HG03060 (cell line): ENCODE results near the gene LSS.
"Not testable (repeated sequence)": the region's sequence is repeated elsewhere in the genome, so short reads cannot be mapped to it uniquely, and the experiment has no call there.

Experiments used
- ATAC-seq: cut with Tn5 transposase; IDR thresholded peaks from one replicate; pipeline ENCODE4 v1.9.1; 2021; ENCODE audit warnings: low read depth, moderate number of reproducible peaks; ENCODE audit not compliant: unreplicated experiment

LSS gene

DNA sequence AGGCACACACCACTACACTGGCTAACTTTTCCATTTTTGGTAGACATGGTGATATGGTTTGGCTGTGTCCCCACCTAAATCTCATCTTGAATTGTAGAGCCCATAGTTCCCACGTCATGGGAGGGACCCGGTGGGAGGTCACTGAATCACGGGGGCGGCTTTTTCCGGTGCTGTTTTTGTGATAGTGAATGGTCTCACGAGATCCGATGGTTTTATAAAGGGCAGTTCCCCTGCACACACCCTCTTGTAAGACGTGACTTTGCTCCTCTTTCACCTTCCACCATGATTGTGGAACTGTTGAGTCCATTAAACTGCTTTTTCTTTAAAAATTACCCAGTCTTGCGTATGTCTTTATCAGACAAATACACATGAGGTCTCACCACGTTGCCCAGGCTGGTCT, 71.9 kb downstream of the LSS start:
- no peak for ATAC-seq

DNA sequence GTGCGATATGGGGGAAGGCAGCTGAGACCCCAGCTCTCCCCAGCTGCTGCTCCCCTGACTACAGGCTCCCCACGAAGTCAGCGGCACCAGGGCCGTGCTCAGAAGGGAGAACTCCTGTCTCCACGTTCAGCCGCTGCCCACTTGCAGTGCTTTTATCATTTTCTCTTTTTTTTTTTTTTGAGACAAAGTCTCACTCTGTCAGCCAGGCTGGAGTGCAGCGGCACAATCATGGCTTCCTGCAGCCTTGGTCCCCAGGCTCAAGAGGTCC, 72.3 kb downstream of the LSS start:
- no peak for ATAC-seq

- ATAC-seq, result no peak
Measured at GRCh38 chr21:46155514-46156377, 72.8 kb downstream of the LSS start, which contains the start of gene FTCD. FTCD (minus strand) TSS chr21:46155579; CDS start chr21:46155523, 56 bp downstream.

DNA sequence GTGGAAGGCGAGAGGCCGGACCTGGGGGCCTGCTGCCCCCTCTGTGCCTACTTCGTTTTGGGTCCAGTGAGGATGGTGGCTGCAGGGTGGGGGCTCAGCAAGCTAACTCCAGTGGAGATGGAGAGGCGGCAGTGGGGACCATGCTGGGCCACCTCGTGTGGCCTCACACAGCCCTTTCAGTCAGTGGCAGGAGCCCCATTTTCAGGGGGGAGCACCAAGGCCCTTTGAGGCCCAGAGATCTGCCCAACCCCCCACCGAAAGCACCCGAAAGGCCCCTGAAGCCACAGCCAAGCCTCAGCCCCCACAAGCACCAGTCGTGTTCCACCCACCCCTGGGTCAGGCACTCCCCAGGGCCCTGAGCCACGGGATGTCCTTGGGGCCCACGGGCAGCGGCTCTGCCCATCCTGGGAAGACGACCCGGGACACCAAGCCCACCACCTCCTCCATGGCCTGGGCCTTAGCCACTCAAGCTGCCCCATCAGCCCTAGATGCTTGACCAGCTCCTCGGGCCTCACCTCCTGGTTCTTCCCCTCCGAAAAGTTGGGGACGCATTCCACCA, 73.5 kb downstream of the LSS start:
- no peak for ATAC-seq

GRCh38 chr21:46154155-46154954, 74.2 kb downstream of the LSS start:
- ATAC-seq, result no peak

DNA sequence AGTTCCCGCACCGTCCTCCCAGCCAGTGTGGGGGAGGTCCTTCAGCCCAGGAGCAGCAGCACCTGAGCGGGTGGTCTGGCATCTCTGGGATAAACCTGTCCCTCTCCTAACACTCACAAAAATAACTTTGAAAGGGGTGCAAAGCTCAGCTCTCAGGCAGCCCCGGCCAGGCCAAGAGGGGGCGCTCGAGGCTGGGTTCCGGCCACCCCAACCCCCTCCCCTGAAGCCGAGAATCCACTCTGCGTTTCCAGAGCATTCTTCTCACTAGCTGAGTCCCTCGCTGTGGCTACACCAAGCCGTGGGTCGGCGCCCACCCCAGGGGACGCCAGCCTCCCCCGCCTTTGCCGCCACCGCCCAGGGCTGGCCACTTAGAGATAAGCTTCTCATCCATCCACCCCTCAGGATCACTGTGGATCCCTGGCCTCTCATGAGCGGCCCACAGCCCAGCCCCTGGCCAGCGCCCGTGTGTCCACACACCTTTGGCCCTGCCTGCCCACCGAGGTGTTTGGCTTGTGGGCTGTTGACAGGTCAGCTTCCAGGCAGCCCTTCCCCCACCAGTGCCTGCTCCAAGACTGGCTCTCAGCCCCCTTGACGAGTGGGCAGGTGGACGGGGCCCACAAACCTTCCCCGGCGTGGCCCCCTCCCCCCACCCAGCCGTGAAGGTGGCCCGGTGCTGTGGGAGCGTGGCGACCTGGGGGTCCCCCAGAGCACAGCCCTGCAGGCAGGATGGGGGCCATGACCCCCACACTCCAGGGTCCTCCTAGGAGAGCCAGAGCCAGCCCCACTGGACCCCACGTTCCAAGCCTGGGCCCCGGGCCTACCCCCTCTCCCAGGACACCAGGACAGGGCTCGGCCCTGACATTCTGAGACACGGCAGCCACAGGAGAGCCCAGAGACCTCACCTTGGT, 75.1 kb downstream of the LSS start:
- ATAC-seq, result no peak

GRCh38 chr21:46152927-46153246, 75.7 kb downstream of the LSS start:
- ATAC-seq, result no peak

DNA sequence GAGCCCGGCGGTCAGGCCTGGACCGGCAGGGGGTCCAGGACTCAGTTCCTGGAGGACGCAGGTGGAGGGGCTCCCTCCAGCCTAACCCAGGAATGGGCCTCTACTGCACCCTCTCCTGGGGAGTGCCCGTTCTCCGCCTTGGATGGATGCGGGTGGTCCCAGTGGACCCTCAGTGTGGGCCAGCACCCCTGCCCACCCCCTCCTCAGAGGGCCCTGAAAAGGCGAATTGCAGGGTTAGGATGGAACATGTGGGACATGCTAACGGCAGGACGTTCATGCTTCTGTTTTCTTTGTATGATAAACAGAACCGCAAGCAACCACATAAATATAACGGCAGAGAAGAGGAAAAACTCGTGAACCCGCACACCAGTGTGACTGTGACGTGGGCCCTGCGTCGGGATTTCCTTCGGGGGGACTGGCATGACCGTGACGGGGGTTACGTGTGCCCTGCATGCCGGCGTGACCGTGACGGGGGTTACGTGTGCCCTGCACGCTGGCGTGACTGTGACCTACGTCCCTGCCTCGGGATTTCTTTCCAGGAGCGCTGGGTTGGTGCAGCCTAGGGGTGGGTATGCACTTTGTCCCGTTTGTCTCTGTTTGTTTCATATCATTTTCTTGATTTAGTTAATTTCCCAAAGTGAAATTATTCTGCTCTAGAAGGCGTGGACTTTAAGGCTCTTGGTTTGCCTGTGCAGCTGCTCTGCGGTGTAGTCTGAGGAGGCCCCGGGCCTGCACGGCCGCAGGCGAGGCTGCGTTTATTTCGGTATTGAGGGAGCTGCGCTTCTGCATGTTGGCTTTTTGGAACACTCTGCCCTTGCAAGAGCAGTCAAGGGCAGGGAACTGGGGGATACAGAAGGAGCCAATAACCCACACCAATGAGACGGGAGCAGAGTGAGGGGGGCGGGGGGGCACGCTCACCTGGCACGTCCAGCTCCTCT, 76.3 kb downstream of the LSS start:
- no peak for ATAC-seq

- no peak for ATAC-seq
Measured at GRCh38 chr21:46151261-46151988, 77.1 kb downstream of the LSS start.

GRCh38 chr21:46150491-46151121, 78.0 kb downstream of the LSS start:
- no peak for ATAC-seq

DNA sequence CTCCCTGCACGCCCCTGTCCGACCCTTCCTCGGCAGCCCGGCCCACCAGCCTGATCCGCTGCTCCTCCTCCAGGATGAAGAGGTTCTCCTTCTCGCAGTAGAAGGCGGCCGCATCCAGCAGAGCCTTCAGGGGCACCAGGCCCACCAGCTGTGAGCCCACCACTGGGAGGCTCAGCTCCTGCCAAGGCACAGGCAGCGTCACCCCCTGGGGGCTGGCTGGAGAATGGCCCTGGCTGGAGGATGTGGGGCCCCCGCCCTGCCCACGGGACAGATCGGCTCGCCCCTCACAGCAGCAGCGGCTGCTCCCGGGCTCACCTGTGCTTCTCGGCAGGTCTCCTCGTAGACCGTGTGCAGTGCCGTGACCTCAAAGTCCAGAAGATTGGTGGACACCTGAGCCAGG, 78.5 kb downstream of the LSS start:
- no peak for ATAC-seq

DNA sequence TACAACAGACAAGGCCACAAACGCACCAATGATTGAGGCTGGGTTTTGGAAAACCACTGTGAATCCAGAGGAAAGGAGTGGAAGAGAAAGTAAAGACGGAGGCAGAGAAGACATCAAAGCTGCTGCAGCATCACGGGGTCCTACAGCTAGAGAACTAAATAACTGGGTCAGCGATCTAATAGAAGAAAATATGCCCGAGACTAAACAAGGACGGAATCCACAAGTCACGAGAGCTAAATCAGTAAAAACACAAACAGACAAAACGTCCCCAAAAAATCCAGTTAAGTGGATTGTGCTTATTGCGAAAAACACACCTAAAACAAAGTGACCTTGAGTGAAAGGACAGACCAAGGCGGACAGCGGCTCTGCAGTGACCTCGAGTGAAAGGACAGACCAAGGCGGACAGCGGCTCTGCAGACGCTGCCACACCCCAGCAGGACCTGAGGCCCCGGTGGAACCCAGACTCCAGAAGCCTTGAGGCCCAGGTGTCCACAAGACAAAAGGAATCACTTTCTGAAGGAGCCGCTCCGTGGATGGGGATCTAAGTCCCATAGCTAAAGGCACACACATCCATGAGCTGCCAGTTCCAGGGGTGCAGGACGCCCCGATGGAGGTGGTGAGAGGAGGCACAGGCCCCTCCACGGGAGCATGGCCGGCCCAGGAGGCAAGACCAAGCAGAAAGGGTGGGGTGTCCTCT, 79.2 kb downstream of the LSS start:
- ATAC-seq, result no peak

DNA sequence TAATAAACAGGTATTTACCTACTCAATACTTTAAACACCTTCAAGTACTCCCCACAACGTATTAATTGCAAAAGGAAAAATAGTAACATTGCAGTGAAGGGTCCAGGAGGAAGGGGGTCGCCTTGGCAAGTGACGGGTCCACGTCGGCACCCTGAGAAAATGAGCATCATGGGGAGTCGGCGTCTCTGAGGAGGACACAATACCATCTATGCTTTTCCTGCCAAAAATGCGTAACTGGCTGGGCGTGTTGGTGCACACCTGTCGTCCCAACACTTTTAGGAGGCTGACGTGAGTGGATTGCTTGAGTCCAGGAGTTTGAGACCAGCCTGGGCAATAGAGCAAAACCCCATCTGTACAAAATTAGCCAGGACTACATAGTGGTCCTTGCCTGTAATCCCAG, 80.5 kb downstream of the LSS start:
- ATAC-seq, result no peak

GRCh38 chr21:46147429-46147828, 81.1 kb downstream of the LSS start:
- ATAC-seq, result not testable (repeated sequence)

DNA sequence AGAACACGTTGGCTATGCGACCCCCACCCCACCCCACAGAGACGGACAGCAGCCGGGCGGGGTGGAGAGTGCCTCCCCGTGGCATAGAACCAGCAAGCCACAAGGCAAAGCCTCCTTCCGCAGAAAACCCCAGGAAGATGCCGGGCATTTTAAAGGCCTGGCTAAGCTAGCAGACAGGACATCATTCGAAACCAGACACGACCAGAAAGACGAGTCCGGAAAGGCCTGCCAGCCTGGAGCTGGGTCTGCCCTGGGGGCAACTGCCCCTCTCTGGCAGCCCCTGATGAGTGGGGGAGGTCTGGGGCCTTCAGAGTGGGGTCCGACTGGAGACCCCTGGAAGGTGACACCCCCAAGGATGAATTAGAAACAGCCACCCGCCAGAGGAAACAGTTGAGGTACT, 81.7 kb downstream of the LSS start:
- no peak for ATAC-seq

- ATAC-seq, result no peak
Measured at GRCh38 chr21:46145840-46146691, 82.5 kb downstream of the LSS start.
